ENCODE results near the gene SOCS4. TPM values are rescaled to one million over a fixed set of nuclear protein-coding genes. Genes with fewer than 3 reads are reported as not detected.

The SOCS4 gene
- total and polyA plus RNA-seq, 2 of the 13 experiments (the other 11 are each of a cell fraction or from before 2014, with no cell fraction given), result 4.0 to 10.0 TPM

- 0 out of 2 replicates have a peak, but pooled peaks have one; percentile 74 for TF ChIP-seq ZNF616 (CRISPR knock-in tag; IDR thresholded peaks at IDR 0.05; ENCODE audit: low read depth)
- TF ChIP-seq ZNF570 (CRISPR knock-in tag; IDR thresholded peaks at IDR 0.05; ENCODE audit: borderline replicate concordance), result 0 out of 2 replicates have a peak, but pooled peaks have one; percentile 53
- no peak for TF ChIP-seq ISX (CRISPR knock-in tag; conservative IDR thresholded peaks at IDR 0.05)
- TF ChIP-seq HHEX (CRISPR knock-in tag; IDR thresholded peaks at IDR 0.05), result no peak
- TF ChIP-seq SPEN (CRISPR knock-in tag; IDR thresholded peaks at IDR 0.05; ENCODE audit: low read depth), result peak; percentile 95
- no peak for TF ChIP-seq ZNF513 (CRISPR knock-in tag; conservative IDR thresholded peaks at IDR 0.05)
- TF ChIP-seq ATF7-NPFF (CRISPR knock-in tag; IDR thresholded peaks at IDR 0.05; ENCODE audit: low read depth), result peak; percentile 88
- TF ChIP-seq ZNF136 (CRISPR knock-in tag; IDR thresholded peaks at IDR 0.05; ENCODE audit: low read depth), result 0 out of 2 replicates have a peak, but pooled peaks have one; percentile 35
- TF ChIP-seq ZNF724P (CRISPR knock-in tag; IDR thresholded peaks at IDR 0.05; ENCODE audit: borderline replicate concordance), result peak; percentile 74; the same call in 1 of the 2 replicates
- peak; percentile 68 for TF ChIP-seq RBM39 (IDR thresholded peaks at IDR 0.05; ENCODE audit: low read depth, low read length, poor library complexity, severe bottlenecking)
- TF ChIP-seq RFX5 (IDR thresholded peaks at IDR 0.05; ENCODE audit: low read depth, low read length), result peak; percentile 51; the same call in 1 of the 2 replicates
- TF ChIP-seq, protein P1, sequence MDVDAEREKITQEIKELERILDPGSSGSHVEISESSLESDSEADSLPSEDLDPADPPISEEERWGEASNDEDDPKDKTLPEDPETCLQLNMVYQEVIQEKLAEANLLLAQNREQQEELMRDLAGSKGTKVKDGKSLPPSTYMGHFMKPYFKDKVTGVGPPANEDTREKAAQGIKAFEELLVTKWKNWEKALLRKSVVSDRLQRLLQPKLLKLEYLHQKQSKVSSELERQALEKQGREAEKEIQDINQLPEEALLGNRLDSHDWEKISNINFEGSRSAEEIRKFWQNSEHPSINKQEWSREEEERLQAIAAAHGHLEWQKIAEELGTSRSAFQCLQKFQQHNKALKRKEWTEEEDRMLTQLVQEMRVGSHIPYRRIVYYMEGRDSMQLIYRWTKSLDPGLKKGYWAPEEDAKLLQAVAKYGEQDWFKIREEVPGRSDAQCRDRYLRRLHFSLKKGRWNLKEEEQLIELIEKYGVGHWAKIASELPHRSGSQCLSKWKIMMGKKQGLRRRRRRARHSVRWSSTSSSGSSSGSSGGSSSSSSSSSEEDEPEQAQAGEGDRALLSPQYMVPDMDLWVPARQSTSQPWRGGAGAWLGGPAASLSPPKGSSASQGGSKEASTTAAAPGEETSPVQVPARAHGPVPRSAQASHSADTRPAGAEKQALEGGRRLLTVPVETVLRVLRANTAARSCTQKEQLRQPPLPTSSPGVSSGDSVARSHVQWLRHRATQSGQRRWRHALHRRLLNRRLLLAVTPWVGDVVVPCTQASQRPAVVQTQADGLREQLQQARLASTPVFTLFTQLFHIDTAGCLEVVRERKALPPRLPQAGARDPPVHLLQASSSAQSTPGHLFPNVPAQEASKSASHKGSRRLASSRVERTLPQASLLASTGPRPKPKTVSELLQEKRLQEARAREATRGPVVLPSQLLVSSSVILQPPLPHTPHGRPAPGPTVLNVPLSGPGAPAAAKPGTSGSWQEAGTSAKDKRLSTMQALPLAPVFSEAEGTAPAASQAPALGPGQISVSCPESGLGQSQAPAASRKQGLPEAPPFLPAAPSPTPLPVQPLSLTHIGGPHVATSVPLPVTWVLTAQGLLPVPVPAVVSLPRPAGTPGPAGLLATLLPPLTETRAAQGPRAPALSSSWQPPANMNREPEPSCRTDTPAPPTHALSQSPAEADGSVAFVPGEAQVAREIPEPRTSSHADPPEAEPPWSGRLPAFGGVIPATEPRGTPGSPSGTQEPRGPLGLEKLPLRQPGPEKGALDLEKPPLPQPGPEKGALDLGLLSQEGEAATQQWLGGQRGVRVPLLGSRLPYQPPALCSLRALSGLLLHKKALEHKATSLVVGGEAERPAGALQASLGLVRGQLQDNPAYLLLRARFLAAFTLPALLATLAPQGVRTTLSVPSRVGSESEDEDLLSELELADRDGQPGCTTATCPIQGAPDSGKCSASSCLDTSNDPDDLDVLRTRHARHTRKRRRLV (CRISPR knock-in tag; IDR thresholded peaks at IDR 0.05), result peak; percentile 73
- no peak; the same call in 1 of the 2 replicates for TF ChIP-seq ZNF431 (CRISPR knock-in tag; IDR thresholded peaks at IDR 0.05; ENCODE audit: borderline replicate concordance, low read depth)
- TF ChIP-seq, protein P2, sequence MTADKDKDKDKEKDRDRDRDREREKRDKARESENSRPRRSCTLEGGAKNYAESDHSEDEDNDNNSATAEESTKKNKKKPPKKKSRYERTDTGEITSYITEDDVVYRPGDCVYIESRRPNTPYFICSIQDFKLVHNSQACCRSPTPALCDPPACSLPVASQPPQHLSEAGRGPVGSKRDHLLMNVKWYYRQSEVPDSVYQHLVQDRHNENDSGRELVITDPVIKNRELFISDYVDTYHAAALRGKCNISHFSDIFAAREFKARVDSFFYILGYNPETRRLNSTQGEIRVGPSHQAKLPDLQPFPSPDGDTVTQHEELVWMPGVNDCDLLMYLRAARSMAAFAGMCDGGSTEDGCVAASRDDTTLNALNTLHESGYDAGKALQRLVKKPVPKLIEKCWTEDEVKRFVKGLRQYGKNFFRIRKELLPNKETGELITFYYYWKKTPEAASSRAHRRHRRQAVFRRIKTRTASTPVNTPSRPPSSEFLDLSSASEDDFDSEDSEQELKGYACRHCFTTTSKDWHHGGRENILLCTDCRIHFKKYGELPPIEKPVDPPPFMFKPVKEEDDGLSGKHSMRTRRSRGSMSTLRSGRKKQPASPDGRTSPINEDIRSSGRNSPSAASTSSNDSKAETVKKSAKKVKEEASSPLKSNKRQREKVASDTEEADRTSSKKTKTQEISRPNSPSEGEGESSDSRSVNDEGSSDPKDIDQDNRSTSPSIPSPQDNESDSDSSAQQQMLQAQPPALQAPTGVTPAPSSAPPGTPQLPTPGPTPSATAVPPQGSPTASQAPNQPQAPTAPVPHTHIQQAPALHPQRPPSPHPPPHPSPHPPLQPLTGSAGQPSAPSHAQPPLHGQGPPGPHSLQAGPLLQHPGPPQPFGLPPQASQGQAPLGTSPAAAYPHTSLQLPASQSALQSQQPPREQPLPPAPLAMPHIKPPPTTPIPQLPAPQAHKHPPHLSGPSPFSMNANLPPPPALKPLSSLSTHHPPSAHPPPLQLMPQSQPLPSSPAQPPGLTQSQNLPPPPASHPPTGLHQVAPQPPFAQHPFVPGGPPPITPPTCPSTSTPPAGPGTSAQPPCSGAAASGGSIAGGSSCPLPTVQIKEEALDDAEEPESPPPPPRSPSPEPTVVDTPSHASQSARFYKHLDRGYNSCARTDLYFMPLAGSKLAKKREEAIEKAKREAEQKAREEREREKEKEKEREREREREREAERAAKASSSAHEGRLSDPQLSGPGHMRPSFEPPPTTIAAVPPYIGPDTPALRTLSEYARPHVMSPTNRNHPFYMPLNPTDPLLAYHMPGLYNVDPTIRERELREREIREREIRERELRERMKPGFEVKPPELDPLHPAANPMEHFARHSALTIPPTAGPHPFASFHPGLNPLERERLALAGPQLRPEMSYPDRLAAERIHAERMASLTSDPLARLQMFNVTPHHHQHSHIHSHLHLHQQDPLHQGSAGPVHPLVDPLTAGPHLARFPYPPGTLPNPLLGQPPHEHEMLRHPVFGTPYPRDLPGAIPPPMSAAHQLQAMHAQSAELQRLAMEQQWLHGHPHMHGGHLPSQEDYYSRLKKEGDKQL (CRISPR knock-in tag; IDR thresholded peaks at IDR 0.05; ENCODE audit: low read depth), result no peak; the same call in 1 of the 2 replicates
Observed at GRCh38 chr14:55026793-55027561, at the start of gene SOCS4, which contains the start of gene WDHD1 (continued).
